CD4-positive, alpha-beta T cell treated with Interleukin-2 at 100 ng/mL for 4 hours (primary cell): ENCODE data around the gene ELOVL5.

Source experiments
- DNase-seq: peaks from one replicate; pipeline ENCODE4 v3.0.0-alpha.2; 2020; ENCODE audit warnings: low spot score

ELOVL5 gene

GRCh38 chr6:53239526-53239925 is 109.2 kb downstream of the ELOVL5 start:
- DNase-seq = no peak

GRCh38 chr6:53238311-53238710 is 110.4 kb downstream of the ELOVL5 start:
- DNase-seq = no peak

- DNase-seq = no peak
Observed at GRCh38 chr6:53236241-53236640, 112.5 kb downstream of the ELOVL5 start.

GRCh38 chr6:53235508-53235907 is 113.2 kb downstream of the ELOVL5 start:
- DNase-seq = no peak

GRCh38 chr6:53233309-53233708 is 115.4 kb downstream of the ELOVL5 start:
- no peak for DNase-seq

GRCh38 chr6:53230775-53231467 is 117.8 kb downstream of the ELOVL5 start:
- DNase-seq = no peak

- DNase-seq = no peak
Observed at GRCh38 chr6:53227847-53228246, 120.9 kb downstream of the ELOVL5 start.

- DNase-seq = no peak
Observed at GRCh38 chr6:53220605-53221004, 128.1 kb downstream of the ELOVL5 start.
